ENCODE data around the gene GDI2. TPM values are rescaled to one million over a fixed set of nuclear protein-coding genes. Genes with fewer than 3 reads are reported as not detected.

Gene GDI2
- total and polyA plus RNA-seq, 9 of the 15 experiments (the other 6 are each of a cell fraction or from before 2014, with no cell fraction given) = 262 to 424 (median 287) TPM

GRCh38 chr10:5788969-5789368 lies 24.3 kb downstream of the GDI2 start:
- 97% methylated on average over 4 of the region's 5 CpGs for WGBS (ENCODE audit: insufficient coverage, low coverage, missing lambda C conversion rate)
- Histone ChIP-seq H3K9me1 (ENCODE audit: control insufficient read depth, insufficient read depth, low read length) (no peaks in the 10 kb centered on the region), H3K4me3 (no peak overlapping the region), H3K9ac (ENCODE audit: insufficient read depth in 1 of 2, low read depth in 2 of 2, low read length in 2 of 2) (no peak overlapping the region), H3K27ac (ENCODE audit: extremely low read depth, low read depth, low read length) (no peak overlapping the region), H3K36me3 (ENCODE audit: control insufficient read depth, insufficient read depth, low read length) (peaks cover 95% of the 10 kb centered on the region), H3K9me3 (replicated peaks; ENCODE audit: control insufficient read depth, insufficient read depth, low read depth, low read length) (no peaks in the 10 kb centered on the region), H2AFZ (ENCODE audit: low read depth, low read length) (no peak overlapping the region), H3K79me2 (ENCODE audit: control insufficient read depth, insufficient read depth, low read length) (peaks cover 44% of the 10 kb centered on the region), H3K27me3 (ENCODE audit: control insufficient read depth in 2 of 2, insufficient read depth in 2 of 2, low read length in 2 of 2) (no peaks in the 10 kb centered on the region), H3K4me2 (ENCODE audit: insufficient read depth, low read length) (no peak overlapping the region), H4K20me1 (replicated peaks; ENCODE audit: control insufficient read depth, insufficient read depth, low read length) (no peaks in the 10 kb centered on the region), H3K4me1 (replicated peaks in 1 of 2; ENCODE audit: control insufficient read depth in 2 of 2, insufficient read depth in 2 of 2, low read length in 2 of 2) (no peaks in the 10 kb centered on the region)
- intact Hi-C loops (cut with micrococcal nuclease) = no loop called here
- ChIA-PET CTCF (ENCODE audit: low intra/inter-chr PET ratio) (no interaction called here), POLR2A (interaction anchor here (0.7 to 2.7 kb wide), 2 partner anchors 17 to 128 kb away, joined by 4 to 9 read pairs; no protein-coding TSS in a partner anchor)
- ATAC-seq (no peak), DNase-seq (ENCODE audit: extremely low read depth in 1 of 4, low spot score in 3 of 4) (no peak), FAIRE-seq (no peak)
- no TSS peak for BruUV-seq (replicated peaks)
- in situ Hi-C loops (cut with MboI) = no loop called here
- TF ChIP-seq ZNF583 (CRISPR knock-in tag; IDR thresholded peaks at IDR 0.05) = no peak
- TF ChIP-seq RBM15 (IDR thresholded peaks at IDR 0.05; ENCODE audit: insufficient read depth, low read length) = no peak
- TF ChIP-seq ETV5 (CRISPR knock-in tag; IDR thresholded peaks at IDR 0.05; ENCODE audit: low read depth) = no peak
- TF ChIP-seq GTF2A2 (tag; IDR thresholded peaks at IDR 0.05) = no peak
- TF ChIP-seq PKNOX1 (IDR thresholded peaks at IDR 0.05) = no peak

- H3K4me3 ChIP-seq = no peak overlapping the region
- intact Hi-C loops (cut with micrococcal nuclease) = no loop called here
- no peak overlapping the region for H3K4me2 ChIP-seq (ENCODE audit: insufficient read depth, low read length)
- H3K9ac ChIP-seq (ENCODE audit: insufficient read depth in 1 of 2, low read depth in 2 of 2, low read length in 2 of 2) = no peak overlapping the region
- peaks cover 4% of the 10 kb centered on the region; the same call in 1 of the 2 replicates for H4K20me1 ChIP-seq (replicated peaks; ENCODE audit: control insufficient read depth, insufficient read depth, low read length)
- CTCF ChIA-PET (ENCODE audit: low intra/inter-chr PET ratio) = no interaction called here
- no peak for FAIRE-seq
- H3K27ac ChIP-seq (ENCODE audit: extremely low read depth, low read depth, low read length) = no peak overlapping the region
- no peak for DNase-seq (ENCODE audit: extremely low read depth in 1 of 4, low spot score in 3 of 4)
- ATAC-seq = no peak
- H3K9me1 ChIP-seq (ENCODE audit: control insufficient read depth, insufficient read depth, low read length) = no peaks in the 10 kb centered on the region
- peaks cover 65% of the 10 kb centered on the region for H3K79me2 ChIP-seq (ENCODE audit: control insufficient read depth, insufficient read depth, low read length)
- no TSS peak for BruUV-seq (replicated peaks)
- no peak overlapping the region for H2AFZ ChIP-seq (ENCODE audit: low read depth, low read length)
- 94% methylated on average over 1 of the region's 1 CpG for WGBS (ENCODE audit: insufficient coverage, low coverage, missing lambda C conversion rate)
- no peaks in the 10 kb centered on the region; a peak in 1 of 5 replicates for H3K4me1 ChIP-seq (replicated peaks in 1 of 2; ENCODE audit: control insufficient read depth in 2 of 2, insufficient read depth in 2 of 2, low read length in 2 of 2)
- no peaks in the 10 kb centered on the region for H3K27me3 ChIP-seq (ENCODE audit: control insufficient read depth in 2 of 2, insufficient read depth in 2 of 2, low read length in 2 of 2)
- POLR2A ChIA-PET = interaction anchor here (0.6 to 1.4 kb wide), 5 partner anchors 18 to 1366 kb away, joined by 3 to 4 read pairs (median 3); partner anchors contain the start of gene CALML5
- TF ChIP-seq POLR2A (conservative IDR thresholded peaks at IDR 0.05) (0 out of 2 replicates have a peak, but pooled peaks have one; percentile 7), DMBX1 (CRISPR knock-in tag; IDR thresholded peaks at IDR 0.05; ENCODE audit: borderline replicate concordance) (no peak)
- H3K36me3 ChIP-seq (ENCODE audit: control insufficient read depth, insufficient read depth, low read length) = peaks cover 92% of the 10 kb centered on the region
- no peaks in the 10 kb centered on the region for H3K9me3 ChIP-seq (replicated peaks; ENCODE audit: control insufficient read depth, insufficient read depth, low read depth, low read length)
- in situ Hi-C loops (cut with MboI) = no loop called here
These were observed 29.9 kb downstream of the GDI2 start for GRCh38 chr10:5783300-5783699.

Measured in K562 (cell line).